Activated CD4-positive, alpha-beta T cell treated with anti-CD3 and anti-CD28 coated beads, Interleukin-2, amount 10 ng/mL, durations not matched to agents 7 days and 5 days (primary cell): Measurements from ENCODE around the gene NCR1. TPM values are rescaled to one million over a fixed set of nuclear protein-coding genes. Genes with fewer than 3 reads are reported as not detected.
A peak's percentile ranks its signal among the peaks of the same experiment; 100 is the strongest.
"Not testable (repeated sequence)": the region's sequence is repeated elsewhere in the genome, so short reads cannot be mapped to it uniquely, and the experiment has no call there.

ENCODE experiments used
- CTCF ChIA-PET: fragments of 350-600 bp; sonication (Branson Sonifier 250); formaldehyde crosslinking; loops from one replicate; lab custom pipeline; 2021; ENCODE audit warnings: antibody characterized with exemption; lab: Charles Lee
- POLR2A ChIA-PET: fragments of 350-600 bp; sonication (Branson Sonifier 250); formaldehyde crosslinking; loops from one replicate; lab custom pipeline; 2021; ENCODE audit warnings: antibody characterized with exemption; lab: Charles Lee
- DNase-seq: peaks from one replicate; pipeline ENCODE4 v3.0.0-alpha.2; 2020
- H3K27ac Mint-ChIP-seq: one replicate; pipeline ENCODE4 v1.8.0; 2021; ENCODE audit warnings: mild to moderate bottlenecking, moderate library complexity, mixed read lengths
- H3K27me3 Mint-ChIP-seq: one replicate; pipeline ENCODE4 v1.8.0; 2021; ENCODE audit warnings: mixed read lengths
- H3K36me3 Mint-ChIP-seq: one replicate; pipeline ENCODE4 v1.8.0; 2021; ENCODE audit warnings: low read depth, mixed read lengths
- H3K4me1 Mint-ChIP-seq: one replicate; pipeline ENCODE4 v1.8.0; 2021; ENCODE audit warnings: mixed read lengths
- H3K4me3 Mint-ChIP-seq: one replicate; pipeline ENCODE4 v1.8.0; 2021; ENCODE audit warnings: mild to moderate bottlenecking, moderate library complexity, mixed read lengths
- H3K9me3 Mint-ChIP-seq: one replicate; pipeline ENCODE4 v1.8.0; 2021; ENCODE audit warnings: mixed read lengths
- total RNA-seq, 2 experiments: library from RNA; stranded (reverse); gene quantifications; one replicate each; pipeline ENCODE4 v1.2.3, GENCODE V29; 2021

NCR1 gene
- total RNA-seq, 2 experiments from 2014 or later, result not detected

GRCh38 chr19:54953345-54953713, 47.4 kb downstream of the NCR1 start:
- H3K4me3 Mint-ChIP-seq, POLR2A ChIA-PET, H3K36me3 Mint-ChIP-seq, H3K4me1 Mint-ChIP-seq, H3K27me3 Mint-ChIP-seq, CTCF ChIA-PET, H3K27ac Mint-ChIP-seq, H3K9me3 Mint-ChIP-seq, DNase-seq: not testable (repeated sequence)

GRCh38 chr19:54955376-54955775, 49.4 kb downstream of the NCR1 start:
- ChIA-PET POLR2A (interaction anchor here (0.5 kb wide), 1 partner anchor 14 kb away, joined by 4 read pairs; no protein-coding TSS in a partner anchor), CTCF (no interaction called here)
- no peak overlapping the region for H3K27ac Mint-ChIP-seq
- no peaks in the 10 kb centered on the region for H3K9me3 Mint-ChIP-seq
- peaks cover 10% of the 10 kb centered on the region for H3K27me3 Mint-ChIP-seq
- no peak overlapping the region for H3K4me3 Mint-ChIP-seq
- H3K36me3 Mint-ChIP-seq, result no peaks in the 10 kb centered on the region
- peaks cover 19% of the 10 kb centered on the region for H3K4me1 Mint-ChIP-seq
- DNase-seq, result no peak

GRCh38 chr19:54959840-54960239, 53.9 kb downstream of the NCR1 start:
- Mint-ChIP-seq H3K36me3 (no peaks in the 10 kb centered on the region), H3K27ac (peak overlapping the region; percentile 68), H3K4me3 (peak overlapping the region; percentile 16), H3K4me1 (peaks cover 19% of the 10 kb centered on the region), H3K27me3 (peaks cover 8% of the 10 kb centered on the region), H3K9me3 (no peaks in the 10 kb centered on the region)
- POLR2A ChIA-PET, result no interaction called here
- peak; percentile 24 for DNase-seq
- CTCF ChIA-PET, result no interaction called here

Other genes with a start within 250 kb of the NCR1 start
- not detected for gene LILRB4, start 243.2 kb upstream of the NCR1 start, total RNA-seq
- not detected for gene KIR3DL3, start 181.7 kb upstream of the NCR1 start, total RNA-seq
- not detected for gene KIR2DL3, start 167.6 kb upstream of the NCR1 start, total RNA-seq
- not detected for gene KIR2DL1, start 136.4 kb upstream of the NCR1 start, total RNA-seq
- under 1 TPM in 1 of 2 experiments, not detected in 1; 0.30 TPM for gene KIR2DL4, start 102.5 kb upstream of the NCR1 start, total RNA-seq
- gene KIR3DL1, start 89.7 kb upstream of the NCR1 start, total RNA-seq, result not detected
- under 1 TPM in 1 of 2 experiments, not detected in 1; 0.44 TPM for gene KIR2DS4, start 73.5 kb upstream of the NCR1 start, total RNA-seq
- 1 to 10 TPM; 2.8 to 3.1 TPM for gene KIR3DL2, start 55.7 kb upstream of the NCR1 start, total RNA-seq
- gene FCAR, start 31.9 kb upstream of the NCR1 start, total RNA-seq, result not detected
- gene NLRP7, start 41.4 kb downstream of the NCR1 start, total RNA-seq, result not detected
- 10 to 100 TPM; 12.6 to 14.7 TPM for gene NLRP2, start 60.2 kb downstream of the NCR1 start, total RNA-seq
- under 1 TPM; 0.19 to 0.52 TPM for gene GP6, start 132.1 kb downstream of the NCR1 start, total RNA-seq
- gene RDH13, start 157.0 kb downstream of the NCR1 start, total RNA-seq, result 10 to 100 TPM; 15.0 to 15.6 TPM
- 1 to 10 TPM; 3.2 to 5.5 TPM for gene EPS8L1, start 169.7 kb downstream of the NCR1 start, total RNA-seq
- 100 to 1,000 TPM; 135 to 152 TPM for gene PPP1R12C, start 211.5 kb downstream of the NCR1 start, total RNA-seq
- under 1 TPM in 1 of 2 experiments, not detected in 1; 0.32 TPM for gene TNNT1, start 243.1 kb downstream of the NCR1 start, total RNA-seq